Endometrial microvascular endothelial cells (primary cell): ENCODE data around the gene POLL. TPM values are rescaled to one million over a fixed set of nuclear protein-coding genes. Genes with fewer than 3 reads are reported as not detected.

Source experiments
- in situ Hi-C: cut with HindIII; loops from 2 replicates; pipeline ENCODE4 v1.10.0; 2017; ENCODE audit warnings: low sequenced_read_pairs, low pct_unique_long_range_greater_than_20kb; ENCODE audit errors: inconsistent ontology term
- total RNA-seq: library from RNA; depleted of rRNA; stranded (reverse); fragments of >200 nt; gene quantifications from one replicate; pipeline ENCODE4 v1.2.3, GENCODE V29; 2015; ENCODE audit errors: inconsistent ontology term

Gene POLL
- total RNA-seq, 1 donor from 2014 or later = 27.0 TPM

DNA sequence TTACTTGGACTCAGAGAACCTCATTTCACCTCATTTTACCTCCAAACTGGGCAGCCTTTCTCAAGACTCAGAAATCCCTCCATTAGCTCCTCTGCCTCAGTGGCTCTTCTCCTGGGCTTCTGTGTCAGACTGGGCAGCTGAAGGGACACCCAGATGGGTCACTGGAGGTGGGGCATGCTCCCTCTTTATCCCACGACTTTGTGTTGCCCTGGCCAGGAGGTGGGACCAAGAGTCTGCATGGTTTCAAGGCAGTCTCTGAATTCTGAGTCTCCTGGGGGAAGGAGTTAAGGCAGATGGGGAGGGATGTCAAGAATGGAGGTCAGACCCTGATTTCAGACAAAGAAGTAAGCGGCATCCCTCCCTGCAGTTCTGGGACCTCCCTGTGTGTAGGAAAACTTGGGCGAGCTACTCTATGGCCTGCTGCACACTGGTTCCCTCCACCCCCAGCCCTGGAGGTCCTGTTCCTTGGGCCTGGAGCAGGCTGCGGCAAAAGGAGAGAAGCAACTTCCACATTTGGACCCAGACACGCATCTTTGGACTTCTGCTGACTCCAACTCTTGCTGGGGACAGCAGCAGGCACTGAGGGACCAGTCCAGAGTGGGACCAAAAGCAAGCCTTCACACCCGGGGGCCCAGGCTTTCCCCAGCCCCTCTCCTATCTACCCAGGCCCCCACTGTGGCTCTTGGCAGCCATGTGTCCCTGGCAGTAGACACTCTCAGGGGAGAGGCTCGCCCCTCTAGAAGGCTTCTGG, 10.8 kb downstream of the POLL start:
- in situ Hi-C loops = loop anchor here (25.0 kb wide), 1 partner anchor 210 kb away; the partner anchor contains the start of genes FGF8 and NPM3

DNA sequence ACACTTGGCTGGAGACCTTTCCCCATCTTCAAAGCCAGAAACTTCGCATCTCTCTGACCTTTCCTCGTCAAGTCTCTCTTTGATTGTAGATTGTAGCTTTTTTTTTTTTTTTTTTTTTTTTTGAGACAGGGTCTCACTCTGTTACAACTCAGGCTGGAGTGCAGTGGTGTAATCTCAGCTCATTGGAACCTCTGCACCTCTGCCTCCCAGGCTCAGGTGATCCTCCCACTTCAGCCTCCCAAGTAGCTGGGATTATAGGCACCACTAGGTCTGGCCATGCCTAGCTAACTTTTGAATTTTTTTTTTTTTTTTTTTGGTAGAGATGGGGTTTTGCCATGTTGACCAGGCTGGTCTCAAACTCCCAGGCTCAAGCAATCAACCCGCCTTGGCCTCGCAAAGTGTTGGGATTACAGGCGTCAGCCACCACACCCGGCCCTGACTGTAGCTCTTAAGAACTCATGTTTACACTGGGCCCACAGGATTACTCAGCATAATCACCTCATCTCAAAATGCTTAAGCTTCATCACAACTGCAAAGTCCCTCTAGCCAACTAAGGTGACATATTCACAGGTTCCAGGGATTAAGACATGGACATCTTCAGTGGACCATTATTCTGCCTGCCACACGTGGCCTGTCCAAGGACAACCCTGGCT, 11.7 kb downstream of the POLL start:
- in situ Hi-C loops = loop anchor here (25.0 kb wide), 1 partner anchor 211 kb away; the partner anchor contains the start of genes FGF8 and NPM3

- in situ Hi-C loops = loop anchor here (25.0 kb wide), 1 partner anchor 212 kb away; the partner anchor contains the start of genes FGF8 and NPM3
Observed at GRCh38 chr10:101575580-101576210, 12.4 kb downstream of the POLL start.

GRCh38 chr10:101575091-101575490, 13.0 kb downstream of the POLL start:
- in situ Hi-C loops = loop anchor here (25.0 kb wide), 1 partner anchor 212 kb away; the partner anchor contains the start of genes FGF8 and NPM3

GRCh38 chr10:101573885-101574753, 13.9 kb downstream of the POLL start:
- in situ Hi-C loops = no loop called here

- in situ Hi-C loops = no loop called here
Observed at GRCh38 chr10:101572785-101573184, 15.3 kb downstream of the POLL start.

- in situ Hi-C loops = no loop called here
Observed at GRCh38 chr10:101572126-101572525, 15.9 kb downstream of the POLL start.

- in situ Hi-C loops = no loop called here
Observed at GRCh38 chr10:101571271-101571925, 16.7 kb downstream of the POLL start.

- in situ Hi-C loops = no loop called here
Observed at GRCh38 chr10:101570428-101571270, 17.4 kb downstream of the POLL start.

DNA sequence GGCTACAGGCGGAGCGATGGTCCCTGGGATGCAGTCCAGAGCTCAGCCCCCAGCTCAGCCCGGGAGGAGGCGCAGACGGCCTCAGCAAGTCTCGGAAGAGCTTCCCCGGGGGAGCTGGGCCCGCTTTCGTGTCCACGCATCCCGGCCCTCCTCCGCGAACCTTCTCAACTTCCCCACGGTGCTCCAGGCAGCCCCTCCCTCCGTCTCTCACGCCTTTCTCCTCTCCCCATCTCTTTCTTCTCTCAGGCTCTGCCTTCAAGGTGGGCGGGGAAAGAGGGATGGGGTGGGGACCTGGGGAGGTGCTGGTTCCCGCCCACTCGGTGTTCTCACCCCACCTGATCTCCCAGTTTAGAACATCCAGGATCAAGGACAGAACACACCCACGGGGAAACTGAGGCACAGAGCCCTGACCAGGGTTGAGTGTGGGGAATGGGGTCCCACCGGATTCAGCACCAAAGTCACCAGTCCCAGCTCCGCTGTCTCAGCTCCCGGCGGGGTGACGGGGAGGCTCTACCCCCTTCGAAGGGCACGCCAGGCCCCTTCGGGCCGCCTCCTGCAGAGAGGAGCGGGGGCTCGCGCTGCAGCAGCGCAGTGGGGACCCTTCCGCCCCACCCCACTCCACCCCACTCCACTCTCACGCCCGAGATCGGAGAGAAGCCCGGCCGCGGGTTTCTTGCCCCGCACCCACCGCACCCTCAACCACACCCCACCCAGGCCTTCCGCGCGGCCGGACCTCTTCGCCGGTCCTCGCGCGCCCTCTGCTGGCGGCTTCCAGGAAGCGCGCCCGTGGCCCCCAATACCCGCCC, 18.2 kb downstream of the POLL start:
- in situ Hi-C loops = no loop called here

GRCh38 chr10:101569323-101569621, 18.8 kb downstream of the POLL start:
- in situ Hi-C loops = no loop called here

DNA sequence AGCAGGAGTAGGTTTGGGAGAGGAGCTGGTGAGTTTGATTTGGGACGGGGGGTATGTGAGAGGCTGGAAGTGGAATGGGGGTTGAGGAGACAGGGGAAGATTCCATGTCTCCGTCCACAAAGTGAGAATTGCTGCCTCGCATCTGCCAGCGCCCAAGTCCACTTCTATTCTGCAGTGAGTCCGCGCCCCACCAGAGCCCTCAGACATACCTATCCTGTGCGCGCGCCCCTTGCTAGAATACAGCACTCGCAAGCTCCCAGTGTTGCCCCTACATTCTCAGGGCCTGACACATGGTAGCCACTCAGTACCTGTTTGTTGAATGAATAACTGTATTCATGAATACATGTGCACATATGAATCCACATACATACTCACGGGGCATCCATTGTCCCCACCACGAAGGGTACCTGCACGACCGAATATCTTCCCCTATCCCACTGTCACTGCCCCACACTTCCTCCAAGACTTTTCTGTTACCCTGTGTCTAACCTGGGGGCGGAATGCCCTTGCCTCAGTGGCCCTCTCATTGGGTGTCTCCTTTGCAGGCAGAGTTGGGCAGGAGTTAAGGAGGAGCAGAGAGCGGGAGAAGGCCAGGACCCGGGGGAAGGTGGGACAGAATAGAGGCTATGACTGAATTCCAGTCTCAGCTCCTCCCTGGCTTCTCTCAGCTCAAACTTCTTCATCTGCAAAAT, 19.9 kb downstream of the POLL start:
- in situ Hi-C loops = no loop called here

- in situ Hi-C loops = no loop called here
Observed at GRCh38 chr10:101567165-101568006, 20.7 kb downstream of the POLL start.

DNA sequence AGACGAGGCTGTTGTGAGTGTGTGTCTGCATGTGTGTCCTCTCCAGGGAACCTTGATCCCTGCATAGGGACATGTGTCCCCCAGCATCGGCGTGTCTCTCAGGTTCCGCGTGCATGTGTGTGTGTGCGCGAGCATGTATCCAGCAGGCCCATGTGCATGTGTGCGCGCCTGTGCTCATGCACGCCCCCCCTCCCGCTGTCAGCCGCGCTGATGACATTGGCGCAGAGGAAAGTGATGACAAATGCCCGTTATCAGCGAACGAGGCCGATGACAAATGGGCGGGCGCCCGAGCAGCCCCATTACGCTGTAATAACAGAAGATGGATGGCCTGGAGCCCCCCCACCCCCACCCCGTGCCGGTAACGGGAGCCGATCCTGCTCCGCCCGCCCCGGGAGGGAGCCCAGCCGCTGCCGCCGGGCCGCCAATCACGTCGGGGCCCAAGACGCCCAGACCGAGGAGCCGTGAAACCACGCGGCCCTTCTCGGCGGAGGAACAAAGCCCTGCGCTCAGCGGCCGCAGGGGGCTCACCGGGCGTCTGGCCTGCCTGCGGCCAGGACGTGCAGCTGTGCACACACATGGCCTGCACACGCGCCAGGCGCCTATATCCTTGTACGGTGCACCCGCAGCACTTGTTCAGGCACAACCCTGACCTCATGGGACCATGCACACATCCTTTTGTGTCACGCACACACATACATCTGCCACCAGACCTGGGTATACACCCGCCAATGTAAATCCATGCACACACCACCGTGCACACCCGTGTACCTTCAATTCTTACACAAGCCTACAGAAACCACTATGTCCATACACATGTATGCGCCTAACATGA, 21.5 kb downstream of the POLL start:
- in situ Hi-C loops = no loop called here

- in situ Hi-C loops = no loop called here
Observed at GRCh38 chr10:101565936-101566332, 22.1 kb downstream of the POLL start.
